ENCODE data around the gene ATXN7L2. TPM values are rescaled to one million over a fixed set of nuclear protein-coding genes. Genes with fewer than 3 reads are reported as not detected.

The ATXN7L2 gene
- total and polyA plus RNA-seq, 2 of the 8 experiments (the other 6 are each of a cell fraction or from before 2014, with no cell fraction given): 8.1 to 9.3 TPM

DNA sequence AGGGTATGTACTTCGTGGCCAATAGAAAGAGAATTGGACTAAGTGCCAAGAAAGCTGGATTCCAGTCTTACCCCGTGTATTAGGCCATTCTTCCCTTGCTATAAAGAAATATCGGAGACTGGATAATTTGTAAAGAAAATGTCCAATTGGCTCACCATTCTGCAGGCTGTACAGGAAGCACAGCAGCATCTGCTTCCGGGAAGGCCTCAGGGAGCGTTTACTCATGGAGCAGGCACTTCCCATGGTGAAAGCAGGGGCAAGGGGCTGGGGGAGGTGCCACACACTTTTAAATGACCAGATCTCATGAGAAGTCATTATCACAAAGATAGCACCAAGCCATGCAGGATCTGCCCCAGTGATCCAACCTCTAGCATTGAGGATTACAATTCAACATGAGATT lies 33.6 kb downstream of the ATXN7L2 start (continued):
- TF ChIP-seq, protein P1, sequence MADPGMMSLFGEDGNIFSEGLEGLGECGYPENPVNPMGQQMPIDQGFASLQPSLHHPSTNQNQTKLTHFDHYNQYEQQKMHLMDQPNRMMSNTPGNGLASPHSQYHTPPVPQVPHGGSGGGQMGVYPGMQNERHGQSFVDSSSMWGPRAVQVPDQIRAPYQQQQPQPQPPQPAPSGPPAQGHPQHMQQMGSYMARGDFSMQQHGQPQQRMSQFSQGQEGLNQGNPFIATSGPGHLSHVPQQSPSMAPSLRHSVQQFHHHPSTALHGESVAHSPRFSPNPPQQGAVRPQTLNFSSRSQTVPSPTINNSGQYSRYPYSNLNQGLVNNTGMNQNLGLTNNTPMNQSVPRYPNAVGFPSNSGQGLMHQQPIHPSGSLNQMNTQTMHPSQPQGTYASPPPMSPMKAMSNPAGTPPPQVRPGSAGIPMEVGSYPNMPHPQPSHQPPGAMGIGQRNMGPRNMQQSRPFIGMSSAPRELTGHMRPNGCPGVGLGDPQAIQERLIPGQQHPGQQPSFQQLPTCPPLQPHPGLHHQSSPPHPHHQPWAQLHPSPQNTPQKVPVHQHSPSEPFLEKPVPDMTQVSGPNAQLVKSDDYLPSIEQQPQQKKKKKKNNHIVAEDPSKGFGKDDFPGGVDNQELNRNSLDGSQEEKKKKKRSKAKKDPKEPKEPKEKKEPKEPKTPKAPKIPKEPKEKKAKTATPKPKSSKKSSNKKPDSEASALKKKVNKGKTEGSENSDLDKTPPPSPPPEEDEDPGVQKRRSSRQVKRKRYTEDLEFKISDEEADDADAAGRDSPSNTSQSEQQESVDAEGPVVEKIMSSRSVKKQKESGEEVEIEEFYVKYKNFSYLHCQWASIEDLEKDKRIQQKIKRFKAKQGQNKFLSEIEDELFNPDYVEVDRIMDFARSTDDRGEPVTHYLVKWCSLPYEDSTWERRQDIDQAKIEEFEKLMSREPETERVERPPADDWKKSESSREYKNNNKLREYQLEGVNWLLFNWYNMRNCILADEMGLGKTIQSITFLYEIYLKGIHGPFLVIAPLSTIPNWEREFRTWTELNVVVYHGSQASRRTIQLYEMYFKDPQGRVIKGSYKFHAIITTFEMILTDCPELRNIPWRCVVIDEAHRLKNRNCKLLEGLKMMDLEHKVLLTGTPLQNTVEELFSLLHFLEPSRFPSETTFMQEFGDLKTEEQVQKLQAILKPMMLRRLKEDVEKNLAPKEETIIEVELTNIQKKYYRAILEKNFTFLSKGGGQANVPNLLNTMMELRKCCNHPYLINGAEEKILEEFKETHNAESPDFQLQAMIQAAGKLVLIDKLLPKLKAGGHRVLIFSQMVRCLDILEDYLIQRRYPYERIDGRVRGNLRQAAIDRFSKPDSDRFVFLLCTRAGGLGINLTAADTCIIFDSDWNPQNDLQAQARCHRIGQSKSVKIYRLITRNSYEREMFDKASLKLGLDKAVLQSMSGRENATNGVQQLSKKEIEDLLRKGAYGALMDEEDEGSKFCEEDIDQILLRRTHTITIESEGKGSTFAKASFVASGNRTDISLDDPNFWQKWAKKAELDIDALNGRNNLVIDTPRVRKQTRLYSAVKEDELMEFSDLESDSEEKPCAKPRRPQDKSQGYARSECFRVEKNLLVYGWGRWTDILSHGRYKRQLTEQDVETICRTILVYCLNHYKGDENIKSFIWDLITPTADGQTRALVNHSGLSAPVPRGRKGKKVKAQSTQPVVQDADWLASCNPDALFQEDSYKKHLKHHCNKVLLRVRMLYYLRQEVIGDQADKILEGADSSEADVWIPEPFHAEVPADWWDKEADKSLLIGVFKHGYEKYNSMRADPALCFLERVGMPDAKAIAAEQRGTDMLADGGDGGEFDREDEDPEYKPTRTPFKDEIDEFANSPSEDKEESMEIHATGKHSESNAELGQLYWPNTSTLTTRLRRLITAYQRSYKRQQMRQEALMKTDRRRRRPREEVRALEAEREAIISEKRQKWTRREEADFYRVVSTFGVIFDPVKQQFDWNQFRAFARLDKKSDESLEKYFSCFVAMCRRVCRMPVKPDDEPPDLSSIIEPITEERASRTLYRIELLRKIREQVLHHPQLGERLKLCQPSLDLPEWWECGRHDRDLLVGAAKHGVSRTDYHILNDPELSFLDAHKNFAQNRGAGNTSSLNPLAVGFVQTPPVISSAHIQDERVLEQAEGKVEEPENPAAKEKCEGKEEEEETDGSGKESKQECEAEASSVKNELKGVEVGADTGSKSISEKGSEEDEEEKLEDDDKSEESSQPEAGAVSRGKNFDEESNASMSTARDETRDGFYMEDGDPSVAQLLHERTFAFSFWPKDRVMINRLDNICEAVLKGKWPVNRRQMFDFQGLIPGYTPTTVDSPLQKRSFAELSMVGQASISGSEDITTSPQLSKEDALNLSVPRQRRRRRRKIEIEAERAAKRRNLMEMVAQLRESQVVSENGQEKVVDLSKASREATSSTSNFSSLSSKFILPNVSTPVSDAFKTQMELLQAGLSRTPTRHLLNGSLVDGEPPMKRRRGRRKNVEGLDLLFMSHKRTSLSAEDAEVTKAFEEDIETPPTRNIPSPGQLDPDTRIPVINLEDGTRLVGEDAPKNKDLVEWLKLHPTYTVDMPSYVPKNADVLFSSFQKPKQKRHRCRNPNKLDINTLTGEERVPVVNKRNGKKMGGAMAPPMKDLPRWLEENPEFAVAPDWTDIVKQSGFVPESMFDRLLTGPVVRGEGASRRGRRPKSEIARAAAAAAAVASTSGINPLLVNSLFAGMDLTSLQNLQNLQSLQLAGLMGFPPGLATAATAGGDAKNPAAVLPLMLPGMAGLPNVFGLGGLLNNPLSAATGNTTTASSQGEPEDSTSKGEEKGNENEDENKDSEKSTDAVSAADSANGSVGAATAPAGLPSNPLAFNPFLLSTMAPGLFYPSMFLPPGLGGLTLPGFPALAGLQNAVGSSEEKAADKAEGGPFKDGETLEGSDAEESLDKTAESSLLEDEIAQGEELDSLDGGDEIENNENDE (IDR thresholded peaks at IDR 0.05; ENCODE audit: insufficient replicate concordance, low read length): no peak
- TF ChIP-seq POU5F1 (IDR thresholded peaks at IDR 0.05; ENCODE audit: low read depth, low read length) (no peak), EP300 (IDR thresholded peaks at IDR 0.05; ENCODE audit: borderline replicate concordance in 1 of 2, low read depth in 2 of 2, low read length in 2 of 2) (no peak), SP1 (IDR thresholded peaks at IDR 0.05; ENCODE audit: low read depth, low read length) (no peak), SAP30 (IDR thresholded peaks at IDR 0.05; ENCODE audit: insufficient read depth, insufficient replicate concordance, low read length) (no peak), RNF2 (IDR thresholded peaks at IDR 0.05; ENCODE audit: borderline replicate concordance, low read depth, low read length, missing control alignments, poor library complexity, severe bottlenecking) (no peak)
- TF ChIP-seq, protein P2, sequence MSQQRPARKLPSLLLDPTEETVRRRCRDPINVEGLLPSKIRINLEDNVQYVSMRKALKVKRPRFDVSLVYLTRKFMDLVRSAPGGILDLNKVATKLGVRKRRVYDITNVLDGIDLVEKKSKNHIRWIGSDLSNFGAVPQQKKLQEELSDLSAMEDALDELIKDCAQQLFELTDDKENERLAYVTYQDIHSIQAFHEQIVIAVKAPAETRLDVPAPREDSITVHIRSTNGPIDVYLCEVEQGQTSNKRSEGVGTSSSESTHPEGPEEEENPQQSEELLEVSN (IDR thresholded peaks at IDR 0.05): no peak
